CD1c-positive myeloid dendritic cell (primary cell): ENCODE measurements around the gene SH3BP4.

Source experiments
- DNase-seq: peaks from one replicate; pipeline ENCODE4 v3.0.0-alpha.2; 2016; ENCODE audit errors: extremely low spot score

The SH3BP4 gene

GRCh38 chr2:234967201-234967869 lies 15.5 kb downstream of the SH3BP4 start:
- no peak for DNase-seq

- no peak for DNase-seq
These were observed 16.0 kb downstream of the SH3BP4 start for GRCh38 chr2:234967870-234968208.

DNA sequence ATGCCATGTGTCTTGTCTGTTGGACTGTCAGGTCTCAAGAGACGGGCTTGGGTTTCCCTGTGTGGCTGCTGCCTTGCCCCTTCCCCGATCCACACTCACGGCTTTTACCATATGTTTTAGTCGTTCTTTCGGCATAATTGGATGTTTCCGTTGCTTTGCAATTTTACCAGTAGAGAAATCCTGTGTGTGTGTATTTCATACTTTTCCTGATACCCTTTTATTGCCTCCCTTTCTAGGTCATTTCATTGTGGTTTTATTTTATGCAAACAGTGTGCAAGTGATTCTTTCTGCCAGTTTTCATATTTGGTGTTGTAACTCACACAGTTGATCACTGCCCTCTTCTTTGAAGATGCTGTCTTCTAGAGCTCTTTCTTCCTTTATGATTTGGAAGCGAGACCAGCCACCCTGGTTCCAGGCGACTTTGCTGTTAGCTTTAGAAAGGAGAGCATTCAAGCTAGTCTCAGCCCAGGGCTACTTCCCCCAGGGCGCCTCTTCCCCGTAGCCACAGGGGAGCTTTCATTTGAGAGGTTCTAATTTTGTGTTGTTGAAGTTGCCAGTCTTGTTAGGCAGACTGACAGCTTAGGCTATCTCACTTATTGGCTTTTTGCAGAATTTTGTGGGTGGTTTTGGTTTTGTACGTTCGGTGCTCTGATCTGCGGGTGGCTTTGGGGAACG lies 17.0 kb downstream of the SH3BP4 start:
- DNase-seq, result no peak

- no peak for DNase-seq
These were observed 17.7 kb downstream of the SH3BP4 start for GRCh38 chr2:234969306-234970098.

- DNase-seq, result no peak
These were observed 18.3 kb downstream of the SH3BP4 start for GRCh38 chr2:234970099-234970440.

- no peak for DNase-seq
These were observed 18.7 kb downstream of the SH3BP4 start for GRCh38 chr2:234970477-234970882.

DNA sequence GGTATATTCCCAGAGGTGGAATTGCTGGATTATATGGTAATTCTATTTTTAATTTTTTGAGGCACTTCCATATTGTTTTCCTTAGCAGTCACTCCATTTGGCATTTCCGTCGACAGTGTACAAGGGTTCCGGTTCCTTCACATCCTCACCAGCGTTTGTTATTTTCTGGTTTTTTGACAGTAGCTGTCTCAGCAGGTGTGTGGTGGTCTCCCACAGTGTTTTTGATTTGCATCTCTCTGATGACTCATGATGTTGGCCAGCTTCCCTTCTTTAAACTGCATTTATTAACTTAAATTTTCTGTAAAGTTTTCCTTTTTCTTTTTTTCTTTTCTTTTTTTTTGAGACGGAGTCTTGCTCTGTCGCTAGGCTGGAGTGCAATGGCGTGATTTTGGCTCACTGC lies 19.7 kb downstream of the SH3BP4 start:
- DNase-seq, result no peak

- DNase-seq, result no peak
These were observed 21.2 kb downstream of the SH3BP4 start for GRCh38 chr2:234973008-234973407.

DNA sequence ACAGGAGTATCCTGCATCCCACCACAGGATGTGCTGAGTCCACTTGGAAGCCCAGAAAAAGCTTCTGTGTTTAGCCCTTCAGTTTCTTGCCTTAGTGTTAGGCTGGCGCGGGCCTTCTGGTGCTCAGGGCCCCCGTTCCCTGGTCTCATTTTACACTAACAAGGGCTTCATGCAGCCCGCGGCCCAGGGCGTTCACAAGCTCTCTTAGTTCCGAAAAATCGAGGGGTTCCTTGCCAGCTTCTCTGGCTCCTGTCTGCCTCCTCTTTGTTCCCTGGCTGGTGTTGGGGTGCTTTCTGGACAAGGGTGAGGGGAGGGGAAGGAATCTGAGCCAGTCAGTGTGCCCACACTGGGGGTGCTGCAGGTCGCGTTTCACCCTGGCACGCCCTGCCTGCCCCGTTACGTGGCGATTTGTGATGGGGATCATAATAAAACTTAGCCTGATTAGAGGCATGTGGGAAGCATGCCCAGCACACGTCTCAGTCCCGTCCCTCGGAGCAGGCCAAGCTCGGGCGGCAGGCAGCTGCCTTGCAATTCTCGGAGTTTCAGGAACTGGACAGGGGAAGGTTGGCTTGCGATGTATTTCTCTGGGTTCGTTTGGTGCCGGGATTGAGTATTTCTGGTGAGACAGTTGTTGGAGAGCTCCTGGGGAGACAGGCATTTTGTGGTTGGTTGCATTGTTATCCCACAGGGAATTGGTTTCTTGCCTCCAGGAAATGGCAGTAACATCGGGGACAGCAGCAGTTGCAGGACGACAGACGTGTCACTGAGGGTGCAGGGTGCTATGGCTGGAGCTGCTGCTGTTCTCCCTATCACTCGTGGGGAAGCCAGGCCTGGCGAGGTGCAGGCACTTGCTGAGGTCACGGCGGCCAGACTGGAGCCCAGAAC lies 22.9 kb downstream of the SH3BP4 start:
- DNase-seq, result no peak

DNA sequence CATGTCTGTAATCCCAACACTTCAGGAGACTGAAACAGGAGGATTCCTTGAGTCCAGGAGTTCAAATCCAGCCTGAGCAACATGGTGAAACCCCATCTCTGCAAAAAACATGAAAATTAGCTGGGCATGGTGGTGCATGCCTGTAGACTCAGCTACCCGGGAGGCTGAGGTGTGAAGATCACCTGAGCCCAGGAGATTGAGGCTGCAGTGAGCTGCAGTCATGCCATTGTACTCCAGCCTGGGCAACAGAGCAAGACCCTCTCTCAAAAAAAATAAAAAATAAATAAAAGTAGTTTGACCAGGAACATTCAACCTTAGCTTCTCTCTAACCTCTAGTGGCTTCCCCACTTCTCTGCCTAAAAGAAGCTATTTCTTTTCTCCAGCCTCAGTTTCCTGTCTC lies 23.8 kb downstream of the SH3BP4 start:
- no peak for DNase-seq

DNA sequence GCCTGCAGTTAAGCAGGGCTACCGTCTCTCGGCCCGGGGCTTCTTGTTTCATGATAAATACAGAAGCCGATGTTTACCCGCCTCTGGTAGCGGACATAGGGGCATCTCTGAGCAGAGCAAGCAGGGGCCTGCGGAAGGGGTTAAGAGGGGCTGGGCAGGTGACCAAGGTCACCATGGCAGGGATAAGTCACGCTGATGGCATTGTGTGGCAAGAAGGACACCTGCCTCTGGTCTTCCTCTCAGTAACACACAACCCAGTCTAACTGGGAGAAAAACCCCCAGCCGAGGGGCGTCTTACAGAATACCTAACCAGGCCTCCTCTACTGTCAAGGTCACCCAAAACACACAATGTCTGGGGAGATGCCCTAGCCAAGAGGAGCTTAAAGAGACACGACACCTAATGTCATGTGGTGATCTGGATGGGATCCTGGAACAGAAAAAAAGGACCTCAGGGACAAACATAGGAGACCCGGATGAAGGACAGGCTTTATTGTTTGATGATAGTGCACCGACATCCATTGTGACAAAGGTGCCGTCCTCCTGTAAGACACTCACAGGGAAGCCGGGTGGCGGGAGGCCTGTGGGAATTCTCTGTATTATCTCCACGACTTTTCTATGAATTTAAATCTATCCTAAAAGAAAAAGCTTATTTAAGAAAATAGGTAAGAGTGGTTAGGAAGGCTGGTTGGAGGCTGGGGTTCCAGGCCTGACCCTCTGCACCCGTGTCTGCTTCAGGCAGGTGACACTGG lies 24.8 kb downstream of the SH3BP4 start:
- no peak for DNase-seq

DNA sequence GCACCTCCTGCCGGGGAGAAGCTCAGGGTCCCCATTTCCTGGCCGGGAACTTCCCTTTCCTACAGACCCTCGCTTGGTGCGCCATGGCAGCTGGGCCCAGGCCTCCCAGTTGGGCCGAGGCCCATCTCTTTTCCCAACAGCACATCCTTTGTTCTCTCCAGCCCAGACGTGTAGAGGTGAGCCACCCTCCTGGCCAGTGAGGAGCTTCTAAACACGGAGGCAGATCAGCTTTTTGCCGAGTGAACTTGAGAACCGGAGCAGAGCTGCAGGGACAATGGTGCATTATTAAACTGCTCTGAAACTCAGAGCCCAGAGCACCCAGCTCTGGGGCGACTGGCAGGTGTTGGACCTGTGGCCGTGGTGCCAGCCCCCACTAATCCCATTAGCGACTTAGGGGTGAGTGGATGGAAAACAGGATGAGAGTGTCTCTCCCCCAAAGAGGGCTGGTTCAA lies 25.4 kb downstream of the SH3BP4 start:
- no peak for DNase-seq

GRCh38 chr2:234978466-234979203 lies 26.8 kb downstream of the SH3BP4 start:
- DNase-seq, result no peak

DNA sequence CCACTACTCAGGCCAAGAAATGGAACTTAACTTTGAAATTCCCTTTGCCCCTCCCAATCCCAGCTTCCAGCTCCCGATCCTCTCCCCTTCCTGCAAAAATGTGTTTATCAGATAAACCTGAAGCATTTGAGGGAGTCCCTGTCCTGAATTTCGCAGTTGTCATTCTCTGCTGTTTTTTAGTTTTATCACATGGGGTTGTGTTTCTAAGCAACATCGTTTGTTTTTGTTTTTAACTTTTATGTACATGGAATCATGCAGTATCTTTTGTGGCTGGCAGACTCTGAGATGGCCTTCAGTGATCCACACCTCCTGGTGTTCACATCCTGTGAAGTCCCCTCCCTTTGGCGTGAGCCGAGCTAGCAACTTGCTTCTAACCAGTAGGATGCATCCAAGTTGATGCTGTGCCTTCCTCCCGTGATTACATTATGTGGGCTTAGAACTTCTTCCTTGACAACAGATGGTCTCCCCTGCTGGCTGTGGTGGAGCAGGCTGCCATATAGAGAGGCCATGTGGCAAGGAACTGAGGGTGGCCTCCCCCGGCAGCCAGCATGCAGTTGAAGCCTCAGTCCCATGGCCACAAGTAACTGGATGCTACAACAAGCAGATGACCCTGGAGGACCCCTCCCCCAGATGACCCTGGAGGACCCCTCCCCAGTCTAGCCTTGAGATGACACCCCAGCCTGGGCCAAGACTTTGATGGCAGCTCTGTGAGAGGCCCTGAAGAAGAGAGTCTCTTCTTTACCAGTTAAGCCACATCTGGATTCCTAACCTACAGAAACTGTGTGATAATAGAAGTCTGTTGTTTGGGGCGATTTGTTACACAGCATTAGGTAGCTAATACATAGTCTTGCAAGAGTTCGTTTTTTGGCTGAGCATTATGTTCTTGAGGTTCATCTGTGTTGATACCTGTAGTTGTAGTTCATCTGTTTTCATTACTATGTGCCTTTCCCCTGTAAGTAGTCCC lies 27.7 kb downstream of the SH3BP4 start:
- no peak for DNase-seq

- no peak for DNase-seq
These were observed 28.8 kb downstream of the SH3BP4 start for GRCh38 chr2:234980451-234981187.

- no peak for DNase-seq
These were observed 29.6 kb downstream of the SH3BP4 start for GRCh38 chr2:234981197-234982095.

DNA sequence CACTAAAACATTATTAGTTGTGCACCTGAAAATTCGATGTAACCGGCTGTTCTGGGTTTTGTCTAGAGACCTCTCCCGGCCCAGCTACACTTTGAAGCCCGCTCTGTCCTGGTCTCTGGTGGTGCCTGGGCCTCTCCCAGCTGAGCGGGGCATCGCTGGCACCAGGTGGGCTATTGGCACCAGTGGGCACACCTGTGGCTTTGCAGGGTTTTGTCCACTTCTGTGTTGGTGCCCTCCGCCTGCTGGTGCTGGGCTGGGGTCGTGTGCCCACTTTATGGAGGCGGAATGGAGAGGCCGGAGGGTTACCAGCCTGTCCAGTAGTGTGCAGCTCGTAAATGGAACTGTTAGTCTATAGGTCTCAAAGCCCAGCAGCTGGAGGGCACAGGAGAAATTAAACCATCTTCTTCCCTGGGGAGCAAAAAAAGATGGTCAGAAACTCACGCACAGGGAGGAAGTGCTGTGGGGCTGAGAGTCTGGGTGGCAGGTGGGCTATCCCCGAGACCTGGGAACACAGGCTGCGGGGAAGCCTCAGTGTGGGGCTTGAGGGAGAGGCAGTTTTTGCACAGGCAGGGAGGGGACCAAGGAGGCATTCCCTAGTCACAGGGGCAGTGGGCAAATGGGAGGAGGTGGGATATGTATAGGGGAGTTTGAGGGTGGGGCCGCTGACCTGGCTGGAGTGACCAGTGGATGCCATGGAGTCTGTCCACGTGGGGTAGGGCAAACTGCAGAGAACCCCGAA lies 30.4 kb downstream of the SH3BP4 start:
- DNase-seq, result no peak
